HG02588 (cell line): ENCODE measurements around the gene PODXL.
A peak's percentile ranks its signal among the peaks of the same experiment; 100 is the strongest.
"Not testable (repeated sequence)": the region's sequence is repeated elsewhere in the genome, so short reads cannot be mapped to it uniquely, and the experiment has no call there.

Source experiments
- ATAC-seq: cut with Tn5 transposase; IDR thresholded peaks from one replicate; pipeline ENCODE4 v1.9.1; 2021; ENCODE audit warnings: mild to moderate bottlenecking, moderate library complexity; ENCODE audit not compliant: unreplicated experiment

Gene PODXL

DNA sequence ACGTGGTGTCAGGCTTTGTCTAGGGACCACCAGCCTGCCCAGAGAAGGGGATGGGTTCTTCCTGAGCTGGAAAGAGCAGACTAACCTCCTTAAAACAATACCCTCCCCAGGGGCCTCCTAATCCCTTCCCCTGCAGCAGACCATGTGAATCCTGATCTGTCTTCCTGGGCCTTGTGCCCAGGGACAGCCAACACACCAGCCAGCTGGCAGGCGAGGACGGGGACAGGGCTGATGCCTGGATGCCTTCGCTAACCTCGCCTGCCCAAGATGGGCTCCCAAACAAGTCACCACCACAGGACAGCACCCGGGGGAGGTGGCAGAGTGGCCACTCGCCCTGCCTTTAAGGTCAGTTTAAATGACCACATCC is 17.6 kb downstream of the PODXL start:
- no peak for ATAC-seq

DNA sequence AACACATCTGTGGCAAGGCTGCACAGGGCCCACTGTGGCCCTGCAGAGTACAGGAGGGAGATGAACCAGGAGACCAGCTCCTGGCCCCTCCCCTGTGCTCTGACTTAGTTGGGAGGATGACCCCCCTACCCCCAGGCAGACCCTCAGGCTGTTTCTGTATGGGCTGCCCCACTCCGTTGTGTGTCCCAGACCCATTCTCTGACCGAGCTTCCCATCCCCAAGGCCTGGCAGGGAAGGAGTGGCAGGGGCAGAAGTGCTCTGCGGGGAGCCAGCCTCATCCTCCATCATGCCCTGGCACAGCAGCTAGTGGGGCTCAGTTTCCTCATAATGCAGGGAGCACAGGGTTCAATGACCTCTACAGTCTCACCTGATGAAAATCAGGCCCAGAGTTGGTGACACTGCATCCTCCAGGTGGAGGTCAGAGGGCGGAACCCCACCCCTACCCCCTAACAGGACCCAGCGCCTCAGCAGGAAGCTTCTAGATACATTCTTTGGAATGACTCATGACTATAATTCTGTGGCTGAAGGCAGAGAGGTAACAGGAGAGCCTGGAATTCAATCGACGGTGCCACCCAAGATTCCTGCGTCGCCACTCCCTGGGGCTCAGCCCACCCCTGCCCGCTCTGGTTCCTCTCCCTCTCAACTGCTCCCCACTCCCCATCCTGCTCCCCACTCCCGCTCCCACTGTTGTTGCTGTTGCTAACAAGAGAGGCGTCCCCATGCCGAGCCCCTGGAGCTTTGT is 18.2 kb downstream of the PODXL start:
- ATAC-seq, result no peak

DNA sequence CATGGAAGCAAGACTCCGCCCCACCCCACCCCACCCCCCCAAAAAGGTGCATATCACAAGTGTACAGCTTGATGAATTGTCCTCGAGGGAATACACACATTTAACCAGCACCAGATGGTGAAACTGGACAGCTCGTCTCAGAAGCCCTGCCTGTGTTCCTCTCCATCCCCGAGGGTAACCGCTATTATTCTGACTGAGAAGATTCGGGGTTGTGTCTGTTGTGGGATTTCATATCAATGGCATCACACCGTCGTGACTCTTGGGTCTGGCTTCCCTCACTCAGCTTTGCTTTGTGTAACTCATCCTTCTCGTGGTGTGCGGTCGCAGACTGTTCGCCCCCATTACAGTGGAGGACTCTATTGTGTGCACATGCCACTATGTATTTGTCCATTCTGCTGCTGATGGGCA is 18.9 kb downstream of the PODXL start:
- ATAC-seq, result no peak

DNA sequence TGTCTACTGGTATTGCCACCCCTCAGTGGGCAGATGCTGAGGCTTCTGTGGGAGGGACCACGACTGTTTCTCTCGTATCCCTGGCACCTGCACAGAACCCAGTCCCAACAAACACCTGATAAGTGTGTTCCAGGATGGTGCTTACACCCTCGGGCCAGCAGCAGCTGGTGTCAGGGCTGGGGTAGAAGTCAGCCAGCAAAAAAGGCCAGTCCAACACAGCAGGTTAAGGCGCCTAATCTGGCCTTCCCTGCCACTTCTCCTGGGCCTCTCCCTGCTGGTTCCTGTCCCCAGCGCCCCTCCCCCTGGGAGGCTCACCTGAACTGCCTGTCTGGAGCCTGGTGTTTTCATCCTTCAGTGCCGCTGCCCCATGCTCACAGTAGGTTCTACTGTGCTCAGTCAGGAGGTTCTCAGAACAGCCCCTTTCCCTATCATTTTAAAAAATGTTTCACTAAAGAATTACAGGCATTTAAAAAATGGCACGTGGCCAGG is 20.0 kb downstream of the PODXL start:
- ATAC-seq, result no peak

DNA sequence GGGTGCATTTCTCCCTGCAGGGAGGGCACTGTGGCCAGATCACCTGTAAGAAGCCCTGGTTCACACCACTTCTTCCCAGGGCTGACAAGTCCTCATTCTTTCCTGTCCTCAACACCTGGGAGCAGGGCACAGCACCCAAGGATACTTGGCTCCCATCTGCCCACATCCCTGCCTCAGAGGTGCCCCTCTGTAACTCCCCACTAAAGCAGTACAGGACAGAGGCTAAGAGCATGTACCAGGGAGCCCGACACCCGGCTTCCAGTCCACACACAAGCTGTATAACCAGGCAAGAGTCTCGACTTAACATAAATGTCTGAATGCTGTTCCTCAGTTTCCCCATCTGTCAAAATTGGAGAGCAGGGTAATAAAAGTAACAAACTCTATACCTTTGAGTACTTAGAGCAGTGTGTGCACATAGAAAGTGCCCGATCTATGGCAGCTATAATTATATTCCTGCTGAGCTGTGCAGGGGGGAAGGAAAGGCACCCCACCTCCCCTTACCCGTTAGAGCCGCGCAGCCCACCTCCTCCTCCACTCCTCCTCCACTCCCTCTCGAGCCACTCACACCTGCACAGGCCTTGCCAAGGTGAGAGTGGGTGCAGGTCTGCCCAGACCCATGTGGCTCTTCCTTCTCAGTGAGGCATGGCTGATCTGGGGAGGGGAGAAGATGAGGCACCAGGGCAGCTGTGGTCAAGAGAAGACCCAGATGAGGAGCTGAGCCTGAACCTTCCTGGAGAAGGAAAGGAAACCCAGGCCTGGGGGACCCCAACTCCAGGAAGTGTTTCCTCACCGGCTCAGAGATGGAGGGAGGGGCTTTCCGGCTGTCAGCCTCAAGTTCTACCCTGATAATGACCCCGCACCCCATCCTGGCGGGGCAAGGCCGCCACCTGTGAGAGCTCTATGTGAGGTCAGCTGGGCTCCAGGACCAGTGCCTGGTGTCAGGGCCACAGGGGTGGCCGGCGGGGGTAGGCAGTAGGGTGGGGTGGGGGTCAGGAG is 22.6 kb downstream of the PODXL start:
- ATAC-seq, result no peak

DNA sequence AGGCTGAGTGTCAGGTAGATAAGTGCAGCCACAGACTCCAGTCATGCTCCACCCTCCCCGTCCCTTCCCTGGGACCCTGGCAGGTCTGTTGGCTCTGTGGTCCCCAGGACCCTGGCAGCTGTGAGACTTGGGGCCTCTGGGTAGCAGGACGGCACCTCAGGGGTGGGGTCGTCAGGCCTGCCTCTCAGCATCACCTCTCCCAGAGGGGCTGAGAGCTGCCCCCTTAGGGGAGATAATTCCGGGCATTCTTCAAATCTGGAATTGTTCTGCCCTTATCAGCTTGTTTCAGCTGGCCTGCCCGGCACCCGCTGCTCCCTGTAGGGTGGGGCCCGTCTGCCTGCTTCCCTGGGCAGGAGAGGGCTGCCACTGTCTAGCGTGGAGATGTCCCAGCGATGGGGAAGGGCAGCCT is 23.3 kb downstream of the PODXL start:
- ATAC-seq, result no peak

DNA sequence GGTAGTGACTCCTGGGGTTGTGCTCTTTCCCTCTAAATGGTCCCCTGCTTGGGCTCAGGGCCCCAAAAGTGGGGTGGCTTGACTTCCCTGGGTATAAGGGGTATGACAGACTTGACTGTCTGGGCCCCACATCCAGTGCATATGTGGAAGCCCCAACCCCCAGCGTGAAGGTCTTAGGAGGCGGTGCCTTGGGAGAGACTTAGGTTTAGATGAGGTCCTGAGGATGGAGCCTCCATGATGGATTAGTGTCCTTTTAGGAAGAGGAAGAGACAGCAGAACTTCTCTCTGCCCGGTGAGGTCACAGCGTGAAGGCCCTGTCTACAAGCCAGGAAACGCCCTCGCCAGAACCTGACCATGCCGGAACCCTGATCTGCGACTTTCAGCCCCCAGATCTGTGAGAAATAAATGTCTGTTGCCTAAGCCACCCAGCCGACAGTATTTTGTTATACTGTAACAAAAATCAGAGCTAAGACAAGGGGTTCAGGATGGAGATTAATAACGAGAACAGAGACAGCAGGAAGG is 23.8 kb downstream of the PODXL start:
- ATAC-seq, result no peak

DNA sequence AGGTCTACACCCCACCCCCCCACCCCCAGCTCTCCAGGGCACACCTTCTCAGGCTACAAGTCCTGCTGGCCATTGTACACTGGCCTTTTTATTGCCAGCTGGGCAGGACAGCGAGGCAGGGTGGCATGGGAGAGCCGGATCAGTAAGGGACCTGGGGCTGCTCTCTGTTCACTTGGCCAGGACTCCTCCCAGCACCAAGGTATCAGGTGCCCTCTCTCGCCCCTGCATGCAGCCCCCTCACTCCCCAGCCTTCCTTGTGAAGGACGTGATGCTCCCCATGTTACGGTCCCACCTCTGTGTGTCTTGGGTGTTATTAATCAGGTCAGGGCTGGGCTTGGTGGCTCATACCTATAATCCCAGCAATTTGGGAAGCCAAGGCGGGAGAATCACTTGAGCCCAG is 26.3 kb downstream of the PODXL start:
- no peak for ATAC-seq

DNA sequence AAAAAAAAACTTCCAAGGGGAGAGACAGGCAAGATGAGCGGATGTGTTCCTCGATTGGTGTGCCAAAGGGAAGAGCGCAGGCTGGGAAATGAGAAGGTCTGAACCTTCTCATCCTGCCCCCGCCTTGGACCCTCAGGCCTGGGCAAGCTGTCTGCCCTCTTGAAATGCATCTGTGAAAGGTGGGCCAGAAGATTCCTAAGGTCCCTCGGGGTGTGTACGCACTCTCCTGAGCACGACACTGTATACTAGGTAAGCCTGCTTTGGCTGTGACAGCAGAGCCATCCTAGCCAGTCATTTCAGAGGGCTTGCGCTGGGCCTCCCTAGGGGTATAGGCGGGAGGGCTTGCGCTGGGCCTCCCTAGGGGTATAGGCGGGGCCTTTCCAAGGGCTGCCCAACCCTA is 26.8 kb downstream of the PODXL start:
- ATAC-seq, result no peak

DNA sequence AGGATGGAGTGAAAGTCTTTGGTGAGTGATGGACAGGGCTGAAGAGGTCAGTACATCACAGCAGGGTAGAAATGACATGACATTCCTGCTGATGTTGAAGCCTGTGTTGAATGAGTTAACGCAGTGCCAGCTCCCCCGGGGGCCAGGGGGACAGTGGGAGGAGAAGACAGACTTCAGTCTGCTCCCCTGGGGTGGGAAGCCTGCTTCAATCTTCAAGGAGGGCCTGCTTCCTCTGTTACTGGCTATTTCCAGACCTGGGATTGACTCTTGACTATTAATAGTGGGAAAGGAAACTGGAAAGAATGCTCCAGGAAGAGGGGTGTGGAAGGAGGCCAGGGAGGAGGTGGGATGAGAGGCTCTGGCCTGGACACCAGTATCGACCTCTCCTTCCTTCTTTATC is 27.2 kb downstream of the PODXL start:
- ATAC-seq, result no peak

DNA sequence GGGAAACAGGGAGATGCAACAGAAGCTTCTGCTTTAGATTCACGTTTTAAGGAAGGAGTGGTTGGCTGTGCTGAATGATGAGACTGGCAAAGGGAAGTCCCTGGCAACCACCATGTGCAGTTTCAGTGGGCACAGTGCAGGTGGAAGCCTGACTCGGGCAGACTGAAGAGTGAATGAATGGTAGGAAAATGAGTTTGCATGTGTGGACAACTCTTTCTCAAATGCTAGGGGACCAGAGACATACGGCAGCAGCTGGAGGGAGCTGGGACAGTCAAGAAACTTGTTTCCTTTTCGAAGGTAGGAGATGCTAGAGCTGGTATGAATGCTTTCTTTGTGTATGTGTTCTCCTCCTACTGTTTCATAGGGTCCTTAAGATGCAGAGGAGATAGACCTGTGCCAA is 29.0 kb downstream of the PODXL start:
- no peak for ATAC-seq

DNA sequence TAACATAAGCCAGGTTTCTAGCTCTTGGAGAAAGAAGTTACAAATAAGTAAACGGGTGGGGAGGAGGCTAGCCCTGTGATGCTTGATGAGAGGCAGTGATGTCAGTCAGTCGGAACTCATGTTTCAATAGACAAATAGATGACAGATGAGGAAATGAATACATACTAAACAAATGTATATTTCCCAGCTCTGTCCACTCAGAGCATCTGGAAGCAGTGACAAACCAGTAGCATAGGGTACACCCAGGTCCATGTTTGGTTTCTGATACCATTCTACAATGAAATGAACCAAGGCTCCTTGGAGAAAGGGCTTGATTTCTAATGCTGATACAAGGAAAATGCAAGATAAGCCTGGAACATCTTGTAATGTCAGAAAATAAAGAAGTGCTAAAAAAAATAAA is 30.6 kb downstream of the PODXL start:
- no peak for ATAC-seq

DNA sequence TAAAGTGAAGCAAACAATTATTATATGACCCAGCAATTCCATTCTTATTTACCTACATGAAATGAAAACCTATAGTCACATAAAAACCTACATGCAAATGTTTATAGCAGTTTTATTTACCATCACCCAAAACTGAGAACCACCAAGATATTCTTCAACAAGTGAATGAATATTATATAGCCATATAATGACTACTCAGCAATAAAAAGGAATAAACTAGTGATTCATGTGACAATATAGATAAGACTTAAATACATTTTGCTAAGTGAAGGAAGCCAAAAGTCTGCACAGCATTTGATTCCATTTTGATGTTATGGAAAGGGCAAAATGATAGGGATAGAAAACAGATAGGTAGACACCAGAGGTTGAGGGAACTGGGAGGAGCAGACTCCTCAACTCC is 31.7 kb downstream of the PODXL start:
- ATAC-seq, result no peak

DNA sequence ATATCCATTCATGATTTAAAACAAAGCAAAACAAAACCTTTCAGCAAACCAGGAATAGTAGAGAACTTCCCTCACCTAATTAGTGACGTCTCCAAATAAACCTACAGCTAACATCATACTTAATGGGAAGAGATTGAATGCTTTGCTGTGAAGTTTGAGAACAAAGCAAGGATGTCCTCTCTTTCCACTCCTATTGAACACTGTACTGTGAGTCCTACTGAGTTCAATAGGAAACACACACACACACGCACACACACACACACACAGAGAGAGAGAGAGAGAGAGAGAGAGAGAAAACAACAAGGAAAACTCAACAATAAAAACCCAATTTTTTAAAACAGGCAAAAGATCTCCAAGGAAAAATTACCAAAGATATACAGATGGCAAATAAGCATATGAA is 32.3 kb downstream of the PODXL start:
- no peak for ATAC-seq

DNA sequence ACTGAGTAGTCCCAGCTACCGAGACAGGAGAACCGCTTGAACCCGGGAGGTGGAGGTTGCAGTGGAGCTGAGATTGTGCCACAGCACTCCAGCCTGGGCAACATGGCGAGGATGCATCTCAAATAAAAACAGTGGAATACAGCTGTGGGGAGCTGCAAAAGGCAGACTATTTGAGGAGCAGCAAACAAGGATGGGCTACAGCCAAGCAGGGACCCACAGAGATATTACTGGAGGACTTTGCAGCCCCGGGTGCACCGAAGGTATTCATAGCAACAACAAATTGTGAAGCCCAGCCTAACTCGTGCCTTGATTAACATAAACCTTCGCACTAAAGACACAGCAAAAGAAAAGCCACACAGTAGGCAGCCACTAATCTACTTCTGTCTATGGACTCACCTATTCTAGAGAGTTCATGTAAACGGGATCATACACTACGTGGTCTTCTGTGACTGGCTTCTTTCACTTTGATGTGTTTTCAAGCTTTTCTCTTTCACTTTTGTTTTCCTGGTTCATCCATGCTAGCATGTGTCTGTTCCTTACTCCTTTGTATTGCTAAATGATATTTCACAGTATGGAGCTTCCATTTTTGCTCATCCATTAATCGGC is 34.0 kb downstream of the PODXL start:
- no peak for ATAC-seq

DNA sequence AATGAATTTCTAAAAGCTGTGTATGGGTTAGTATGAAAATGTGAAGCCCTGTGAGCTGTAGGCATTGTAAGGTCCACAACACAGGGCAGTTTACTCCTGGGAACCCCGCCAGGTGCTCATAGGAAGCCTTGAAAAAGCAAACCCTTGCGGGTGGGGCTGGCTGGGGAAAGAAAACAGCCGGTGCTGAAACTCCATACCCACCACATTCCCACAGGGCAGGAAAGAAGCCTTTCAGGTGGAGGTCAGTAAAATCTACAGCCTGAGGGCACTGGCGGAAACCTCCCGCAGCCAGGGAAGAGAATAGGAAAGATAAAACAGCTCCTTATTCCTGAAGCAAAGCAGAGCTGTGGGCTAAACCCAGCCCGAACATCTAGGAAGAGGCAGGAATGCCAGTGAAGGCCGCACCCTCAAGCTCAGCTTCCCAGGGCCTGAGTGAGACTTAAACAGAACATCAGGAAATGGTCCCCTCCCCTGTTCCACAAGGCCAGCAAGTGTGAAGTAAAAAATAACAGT is 34.7 kb downstream of the PODXL start:
- ATAC-seq, result no peak

DNA sequence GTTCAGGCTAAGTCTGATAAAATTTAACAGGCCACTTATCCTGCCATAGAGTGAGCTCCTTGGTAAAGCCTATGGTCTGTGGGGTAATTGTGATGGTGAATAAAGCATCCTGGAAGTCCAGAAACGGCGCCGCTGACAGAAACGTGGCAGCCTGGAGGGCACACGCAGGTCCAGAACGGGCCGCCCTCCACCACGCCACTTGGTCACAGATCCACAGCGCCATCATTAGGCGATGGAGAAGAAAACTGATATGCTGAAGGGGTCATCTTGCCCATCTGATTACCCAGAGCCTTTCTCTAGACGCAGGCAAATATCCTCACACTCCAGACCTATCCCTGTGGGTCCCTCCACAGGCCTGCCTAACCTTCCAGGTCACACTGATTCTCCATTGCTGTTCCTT is 37.8 kb downstream of the PODXL start:
- ATAC-seq, result no peak

DNA sequence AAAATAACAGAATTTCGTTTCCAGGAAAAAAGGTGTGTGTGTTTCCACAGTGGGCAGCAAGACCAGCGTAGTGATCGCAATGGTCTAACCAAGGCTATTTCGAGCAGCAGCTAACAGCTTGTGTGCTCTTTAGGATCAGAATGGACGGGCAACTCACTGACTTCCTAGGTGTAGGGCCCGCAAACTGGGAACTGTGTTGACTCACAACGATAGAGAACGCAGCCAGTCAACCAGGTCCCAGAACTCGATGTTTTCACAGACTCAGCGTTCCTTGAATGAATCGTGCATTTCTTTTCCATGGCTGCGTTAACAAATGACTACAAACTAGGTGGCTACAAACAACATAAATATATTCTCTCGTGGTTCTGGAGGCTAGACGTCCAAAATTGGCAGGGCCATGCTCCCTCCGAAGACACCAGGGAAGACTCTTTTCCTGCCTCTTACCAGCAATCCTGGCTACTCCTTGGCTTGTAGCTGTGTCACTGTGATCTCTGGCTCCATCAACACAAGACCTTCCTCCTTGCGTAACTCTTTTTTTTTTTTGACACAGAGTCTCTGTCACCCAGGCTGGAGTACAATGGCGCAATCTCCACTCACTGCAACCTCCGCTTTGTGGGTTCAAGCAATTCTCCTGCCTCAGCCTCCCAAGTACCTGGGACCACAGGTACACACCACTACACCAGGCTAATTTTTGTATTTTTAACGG is 39.1 kb downstream of the PODXL start:
- ATAC-seq, result no peak

DNA sequence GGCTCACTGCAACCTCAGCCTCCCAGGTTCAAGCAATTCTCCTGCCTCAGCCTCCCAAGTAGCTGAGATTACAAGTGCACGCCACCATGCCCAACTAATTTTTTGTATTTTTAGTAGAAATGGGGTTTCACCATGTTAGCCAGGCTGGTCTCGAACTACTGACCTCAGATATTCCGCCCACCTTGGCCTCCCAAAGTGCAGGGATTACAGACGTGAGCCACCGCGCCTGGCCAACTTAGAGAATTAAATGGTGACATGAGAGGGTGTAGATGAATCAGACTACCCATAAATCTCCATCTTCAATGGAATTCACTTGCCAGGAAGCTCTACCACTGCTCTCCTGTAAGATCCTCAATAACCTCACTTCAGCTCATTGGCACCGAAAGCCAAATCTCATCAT is 41.0 kb downstream of the PODXL start:
- ATAC-seq, result not testable (repeated sequence)

DNA sequence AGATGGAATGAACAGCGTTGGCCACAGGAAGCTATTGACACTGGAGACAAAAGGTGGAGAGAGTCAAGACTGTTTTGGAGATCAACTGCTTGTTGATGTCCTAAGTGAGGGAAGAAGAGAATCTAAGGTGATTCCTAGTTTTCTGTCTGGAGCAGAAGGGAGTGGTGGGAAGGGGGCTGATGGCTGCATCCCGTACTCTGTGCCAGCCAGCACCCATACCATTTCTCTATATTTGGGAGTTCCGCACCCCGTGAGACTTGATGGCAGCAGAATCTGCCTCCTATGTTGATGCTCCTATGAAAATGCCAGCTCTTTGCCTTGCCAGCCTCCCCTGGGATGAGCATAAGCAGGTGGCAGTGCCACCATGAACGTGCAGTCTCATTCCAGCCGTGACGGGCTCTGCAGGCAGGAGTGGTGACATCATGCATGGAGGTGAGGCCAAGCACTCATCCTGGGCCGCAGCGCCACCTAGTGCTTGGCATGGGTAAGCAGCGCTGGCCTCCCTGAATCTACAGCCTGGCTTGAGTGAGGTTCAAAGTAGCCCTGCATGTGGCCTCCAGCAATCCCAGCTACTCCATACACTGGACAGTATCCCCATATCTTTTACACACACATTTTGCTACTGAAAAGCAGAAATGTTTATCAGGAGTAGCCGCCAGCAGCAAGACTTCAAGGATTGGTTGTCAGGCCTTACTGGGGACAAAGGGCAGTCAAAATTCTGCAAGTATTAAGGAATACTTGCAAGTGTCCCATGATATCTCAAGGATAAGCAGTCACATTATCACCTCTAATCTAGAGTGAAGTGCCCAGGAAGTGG is 43.0 kb downstream of the PODXL start:
- ATAC-seq, result peak; percentile 98
